H9 (cell line): ENCODE measurements around the gene TP73. TPM values are rescaled to one million over a fixed set of nuclear protein-coding genes. Genes with fewer than 3 reads are reported as not detected.

Experiments
- DNase-seq: peaks from one replicate; pipeline ENCODE4 v3.0.0-alpha.2; 2017
- H2AFZ ChIP-seq: one replicate; pipeline ENCODE4 v1.6.1; 2013; ENCODE audit warnings: mild to moderate bottlenecking, low read length, control low read depth, moderate library complexity
- H2AK5ac ChIP-seq: 2 replicates; pipeline ENCODE4 v1.6.1; 2013; ENCODE audit warnings: low read length, control low read depth, mixed read lengths; ENCODE audit not compliant: insufficient read length
- H2BK120ac ChIP-seq: one replicate; pipeline ENCODE4 v1.6.1; 2013; ENCODE audit warnings: low read depth, mild to moderate bottlenecking, low read length, control low read depth, inconsistent platforms; ENCODE audit not compliant: poor library complexity, severe bottlenecking
- H2BK12ac ChIP-seq: 2 replicates; pipeline ENCODE4 v1.6.1; 2013; ENCODE audit warnings: low read length, control low read depth, mixed read lengths, low read depth; ENCODE audit not compliant: insufficient read length
- H2BK15ac ChIP-seq: 2 replicates; pipeline ENCODE4 v1.6.1; 2013; ENCODE audit warnings: low read depth, low read length, control low read depth
- H2BK20ac ChIP-seq: one replicate; pipeline ENCODE4 v1.6.1; 2013; ENCODE audit warnings: low read depth, mild to moderate bottlenecking, low read length, control low read depth, inconsistent platforms; ENCODE audit not compliant: poor library complexity, severe bottlenecking
- H2BK5ac ChIP-seq: 2 replicates; pipeline ENCODE4 v1.6.1; 2013; ENCODE audit warnings: low read length, control low read depth, mixed read lengths; ENCODE audit not compliant: insufficient read length
- H3K14ac ChIP-seq: 2 replicates; pipeline ENCODE4 v1.6.1; 2013; ENCODE audit warnings: low read length, control low read depth; ENCODE audit not compliant: insufficient read depth
- H3K18ac ChIP-seq: 2 replicates; pipeline ENCODE4 v1.6.1; 2013; ENCODE audit warnings: low read depth, mild to moderate bottlenecking, mixed read lengths, low read length, control low read depth; ENCODE audit not compliant: insufficient read length
- H3K23ac ChIP-seq: 2 replicates; pipeline ENCODE4 v1.6.1; 2013; ENCODE audit warnings: low read length, control low read depth, mixed read lengths, low read depth; ENCODE audit not compliant: insufficient read length
- H3K23me2 ChIP-seq: 2 replicates; pipeline ENCODE4 v1.6.1; 2013; ENCODE audit warnings: low read depth, mild to moderate bottlenecking, mixed read lengths, low read length, control low read depth; ENCODE audit not compliant: insufficient read length, poor library complexity, severe bottlenecking
- H3K27ac ChIP-seq: 2 replicates; pipeline ENCODE4 v1.5.1; 2013; ENCODE audit warnings: low read length, control low read depth, mixed read lengths, low read depth; ENCODE audit not compliant: insufficient read length
- H3K27me3 ChIP-seq: 2 replicates; pipeline ENCODE4 v1.6.1; 2013; ENCODE audit warnings: low read length, control low read depth, inconsistent platforms; ENCODE audit not compliant: insufficient read depth
- H3K4ac ChIP-seq: 2 replicates; pipeline ENCODE4 v1.6.1; 2013; ENCODE audit warnings: low read depth, mild to moderate bottlenecking, control low read depth, inconsistent platforms, low read length, moderate library complexity
- H3K4me1 ChIP-seq: 2 replicates; pipeline ENCODE4 v1.6.1; 2013; ENCODE audit warnings: low read length, control low read depth, inconsistent platforms; ENCODE audit not compliant: insufficient read depth
- H3K4me2 ChIP-seq: 2 replicates; pipeline ENCODE4 v1.6.1; 2013; ENCODE audit warnings: low read length, control low read depth, mixed read lengths; ENCODE audit not compliant: insufficient read length, insufficient read depth
- H3K56ac ChIP-seq: 2 replicates; pipeline ENCODE4 v1.6.1; 2013; ENCODE audit warnings: low read depth, mild to moderate bottlenecking, mixed read lengths, low read length, control low read depth; ENCODE audit not compliant: insufficient read length
- H3K79me1 ChIP-seq: 2 replicates; pipeline ENCODE4 v1.6.1; 2013; ENCODE audit warnings: low read depth, mild to moderate bottlenecking, moderate library complexity, low read length, control low read depth, inconsistent platforms; ENCODE audit not compliant: insufficient read depth, poor library complexity, severe bottlenecking
- H3K79me2 ChIP-seq: 2 replicates; pipeline ENCODE4 v1.6.1; 2013; ENCODE audit warnings: low read length, control low read depth, inconsistent platforms; ENCODE audit not compliant: insufficient read depth
- H3K9ac ChIP-seq: 2 replicates; pipeline ENCODE4 v1.6.1; 2013; ENCODE audit warnings: low read length, control low read depth, mixed read lengths; ENCODE audit not compliant: insufficient read length; ENCODE audit errors: extremely low read depth
- H3K9me3 ChIP-seq: one replicate; pipeline ENCODE4 v1.6.1; 2013; ENCODE audit warnings: low read depth, low read length, inconsistent platforms; ENCODE audit not compliant: control insufficient read depth
- H3T11ph ChIP-seq: one replicate; pipeline ENCODE4 v1.6.1; 2013; ENCODE audit warnings: mild to moderate bottlenecking, low read length, control low read depth, inconsistent platforms
- H4K20me1 ChIP-seq: one replicate; pipeline ENCODE4 v1.6.1; 2013; ENCODE audit not compliant: control insufficient read depth, insufficient read length, insufficient read depth
- H4K5ac ChIP-seq: 2 replicates; pipeline ENCODE4 v1.6.1; 2013; ENCODE audit warnings: low read depth, mild to moderate bottlenecking, mixed read lengths, low read length, control low read depth; ENCODE audit not compliant: insufficient read length
- H4K8ac ChIP-seq: replicated peaks from 2 replicates; pipeline ENCODE4 v1.6.1; 2013; ENCODE audit warnings: low read length, control low read depth, mixed read lengths, low read depth; ENCODE audit not compliant: insufficient read length
- H4K91ac ChIP-seq: 2 replicates; pipeline ENCODE4 v1.6.1; 2013; ENCODE audit warnings: low read depth, mild to moderate bottlenecking, moderate library complexity, mixed read lengths, low read length, control low read depth; ENCODE audit not compliant: insufficient read length
- H3K27ac Mint-ChIP-seq, 3 experiments: 2 replicates in 2 of 3; 3 replicates in 1 of 3; pipeline ENCODE4 v1.8.0; 2020 to 2021; ENCODE audit warnings: mixed read lengths in 3 of 3, mild to moderate bottlenecking in 1 of 3, moderate library complexity in 1 of 3
- H3K27me3 Mint-ChIP-seq: 2 replicates; pipeline ENCODE4 v1.8.0; 2021; ENCODE audit warnings: low read depth, mild to moderate bottlenecking, moderate library complexity, mixed read lengths
- H3K36me3 Mint-ChIP-seq, 3 experiments: 2 replicates in 2 of 3; 3 replicates in 1 of 3; pipeline ENCODE4 v1.8.0; 2020 to 2021; ENCODE audit warnings: low read depth in 3 of 3, mixed read lengths in 3 of 3; ENCODE audit not compliant: insufficient read depth in 1 of 3
- H3K4me1 Mint-ChIP-seq, 2 experiments: 2 replicates each; pipeline ENCODE4 v1.8.0; 2020; ENCODE audit warnings: mixed read lengths in 2 of 2
- H3K4me3 Mint-ChIP-seq, 2 experiments: 2 replicates in 1 of 2; 3 replicates in 1 of 2; pipeline ENCODE4 v1.8.0; 2020 to 2021; ENCODE audit warnings: mild to moderate bottlenecking in 2 of 2, mixed read lengths in 2 of 2, moderate library complexity in 1 of 2
- H3K9me3 Mint-ChIP-seq, 2 experiments: 2 replicates in 1 of 2; 3 replicates in 1 of 2; pipeline ENCODE4 v1.8.0; 2020; ENCODE audit warnings: mild to moderate bottlenecking in 2 of 2, mixed read lengths in 2 of 2, moderate library complexity in 1 of 2
- CTCF ChIP-seq: fragments of 200-600 bp; sonication (generic); conservative IDR thresholded peaks from 3 replicates; pipeline ENCODE4 v1.8.0; 2021; ENCODE audit warnings: antibody characterized with exemption, mild to moderate bottlenecking
- WGBS: extraction: QIAGEN DNeasy Blood & Tissue Kit; methylation state at CpG from one replicate; pipeline ENCODE4 v1.1.7; 2013; ENCODE audit warnings: missing lambda C conversion rate, low lambda C conversion rate, mixed read lengths; ENCODE audit not compliant: insufficient read length; ENCODE audit errors: extremely low coverage; 5-methylcytosine and 5-hydroxymethylcytosine counted together
- total RNA-seq: library from RNA; stranded (reverse); gene quantifications from 2 replicates; pipeline ENCODE4 v1.2.1, GENCODE V29; 2021

The TP73 gene
- total RNA-seq, 1 experiment from 2014 or later = 4.7 TPM

GRCh38 chr1:3640121-3640837 is 12.0 kb upstream of the TP73 start:
- no peak overlapping the region for H4K5ac ChIP-seq
- no peak overlapping the region for H3T11ph ChIP-seq
- H3K23ac ChIP-seq = no peak overlapping the region
- no peak overlapping the region for H4K8ac ChIP-seq
- no peak overlapping the region for H2BK120ac ChIP-seq
- H3K9ac ChIP-seq = no peak overlapping the region
- H3K18ac ChIP-seq = no peak overlapping the region
- H3K56ac ChIP-seq = no peak overlapping the region
- no peak overlapping the region for H3K27ac ChIP-seq
- no peak overlapping the region for H2AFZ ChIP-seq
- Mint-ChIP-seq H3K9me3 (no peaks in the 10 kb centered on the region), H3K4me3 (no peak overlapping the region), H3K36me3 (peaks cover 6 to 54% (median 31%) of the 10 kb centered on the region in 3 experiments; a peak in 6 of 7 replicates), H3K27me3 (no peaks in the 10 kb centered on the region), H3K4me1 (no peaks in the 10 kb centered on the region), H3K27ac (no peak overlapping the region)
- H4K20me1 ChIP-seq = no peaks in the 10 kb centered on the region
- no peak for TF ChIP-seq CTCF
- no peaks in the 10 kb centered on the region for H3K9me3 ChIP-seq
- H3K4me1 ChIP-seq = no peaks in the 10 kb centered on the region
- no peaks in the 10 kb centered on the region for H3K79me1 ChIP-seq
- no peaks in the 10 kb centered on the region for H3K23me2 ChIP-seq
- no peak overlapping the region for H2BK12ac ChIP-seq
- no peak overlapping the region for H2AK5ac ChIP-seq
- no peaks in the 10 kb centered on the region for H3K79me2 ChIP-seq
- no peak for DNase-seq
- no CpG with 5 or more reads among the region's 36 CpGs for WGBS
- no peak overlapping the region for H3K14ac ChIP-seq
- no peak overlapping the region for H2BK15ac ChIP-seq
- H2BK5ac ChIP-seq = no peak overlapping the region
- H2BK20ac ChIP-seq = no peak overlapping the region
- no peak overlapping the region for H3K4ac ChIP-seq
- no peak overlapping the region for H3K4me2 ChIP-seq
- H3K27me3 ChIP-seq = no peaks in the 10 kb centered on the region
- no peak overlapping the region for H4K91ac ChIP-seq
